NCI-H524 (cell line): Measurements from ENCODE around the gene ANKFN1.
A peak's percentile ranks its signal among the peaks of the same experiment; 100 is the strongest.
"Not testable (repeated sequence)": the region's sequence is repeated elsewhere in the genome, so short reads cannot be mapped to it uniquely, and the experiment has no call there.

Experiments used
- DNase-seq, 2 experiments: peaks; one replicate each; lab custom pipeline; 2025; lab: John Stamatoyannopoulos, UW

The ANKFN1 gene

GRCh38 chr17:56288786-56289185, 135.5 kb downstream of the ANKFN1 start:
- DNase-seq: not testable (repeated sequence)

GRCh38 chr17:56289321-56289720, 136.0 kb downstream of the ANKFN1 start:
- DNase-seq: no peak

- no peak for DNase-seq
These were observed 137.0 kb downstream of the ANKFN1 start for GRCh38 chr17:56290101-56290801.

GRCh38 chr17:56290802-56291118, 137.5 kb downstream of the ANKFN1 start:
- peak; percentile 24 to 78 for DNase-seq

- no peak for DNase-seq
These were observed 138.0 kb downstream of the ANKFN1 start for GRCh38 chr17:56291226-56291805.

GRCh38 chr17:56292010-56292409, 138.7 kb downstream of the ANKFN1 start:
- DNase-seq: no peak

- DNase-seq: no peak
These were observed 139.3 kb downstream of the ANKFN1 start for GRCh38 chr17:56292578-56292977.

GRCh38 chr17:56297184-56297583, 143.9 kb downstream of the ANKFN1 start:
- no peak for DNase-seq

GRCh38 chr17:56298846-56299245, 145.6 kb downstream of the ANKFN1 start:
- no peak for DNase-seq

GRCh38 chr17:56300144-56300543, 146.9 kb downstream of the ANKFN1 start:
- no peak for DNase-seq

- DNase-seq: peak in 1 of 2 experiments; percentile 18
These were observed 151.7 kb downstream of the ANKFN1 start for GRCh38 chr17:56305007-56305406.

GRCh38 chr17:56309897-56310296, 156.6 kb downstream of the ANKFN1 start:
- no peak for DNase-seq

- DNase-seq: no peak
These were observed 157.5 kb downstream of the ANKFN1 start for GRCh38 chr17:56310782-56311181.

- no peak for DNase-seq
These were observed 159.9 kb downstream of the ANKFN1 start for GRCh38 chr17:56313201-56313600.

- no peak for DNase-seq
These were observed 160.8 kb downstream of the ANKFN1 start for GRCh38 chr17:56314026-56314425.

- DNase-seq: no peak
These were observed 161.8 kb downstream of the ANKFN1 start for GRCh38 chr17:56314984-56315602.

GRCh38 chr17:56316604-56317003, 163.3 kb downstream of the ANKFN1 start:
- no peak for DNase-seq

GRCh38 chr17:56317351-56318208, 164.3 kb downstream of the ANKFN1 start:
- DNase-seq: no peak

GRCh38 chr17:56319531-56319930, 166.3 kb downstream of the ANKFN1 start:
- peak; percentile 23 to 90 for DNase-seq

GRCh38 chr17:56320443-56320842, 167.2 kb downstream of the ANKFN1 start:
- no peak for DNase-seq

GRCh38 chr17:56322991-56323390, 169.7 kb downstream of the ANKFN1 start:
- DNase-seq: no peak

GRCh38 chr17:56324676-56325075, 171.4 kb downstream of the ANKFN1 start:
- DNase-seq: no peak
